HG02763 (cell line): Measurements from ENCODE around the gene MACF1.

Source experiments
- ATAC-seq: cut with Tn5 transposase; IDR thresholded peaks from one replicate; pipeline ENCODE4 v1.9.1; 2021; ENCODE audit warnings: mild to moderate bottlenecking, moderate library complexity; ENCODE audit not compliant: unreplicated experiment

MACF1 gene

GRCh38 chr1:39255222-39255621 lies 50.7 kb downstream of the MACF1 start:
- ATAC-seq = no peak

- ATAC-seq = no peak
Measured at GRCh38 chr1:39258146-39258924, 53.8 kb downstream of the MACF1 start.

GRCh38 chr1:39258925-39259244 lies 54.4 kb downstream of the MACF1 start:
- no peak for ATAC-seq

DNA sequence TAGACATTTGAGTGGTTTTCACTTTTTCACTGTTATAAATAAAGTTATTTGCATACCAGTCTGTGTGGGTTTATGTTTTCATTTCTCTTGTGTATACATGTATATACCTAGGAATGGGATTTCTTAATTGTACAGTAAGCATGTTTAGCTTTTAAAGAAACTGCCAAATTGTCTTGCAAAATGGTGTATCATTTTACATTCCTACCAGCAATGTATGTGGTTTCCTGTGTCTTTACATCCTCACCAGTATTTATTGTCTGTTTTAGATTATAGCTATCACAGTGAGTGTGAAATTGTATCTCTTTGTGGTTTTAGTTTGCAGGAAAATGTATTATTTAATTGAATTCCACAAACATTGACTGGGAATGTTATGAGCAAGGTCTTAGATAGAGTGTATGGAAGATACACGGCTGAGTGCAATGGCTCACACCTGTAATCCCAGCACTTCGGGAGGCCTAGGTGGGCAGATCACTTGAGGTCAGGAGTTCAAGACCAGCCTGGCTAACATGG lies 57.3 kb downstream of the MACF1 start:
- ATAC-seq = no peak

GRCh38 chr1:39262802-39263201 lies 58.3 kb downstream of the MACF1 start:
- no peak for ATAC-seq

GRCh38 chr1:39266269-39266668 lies 61.8 kb downstream of the MACF1 start:
- no peak for ATAC-seq

DNA sequence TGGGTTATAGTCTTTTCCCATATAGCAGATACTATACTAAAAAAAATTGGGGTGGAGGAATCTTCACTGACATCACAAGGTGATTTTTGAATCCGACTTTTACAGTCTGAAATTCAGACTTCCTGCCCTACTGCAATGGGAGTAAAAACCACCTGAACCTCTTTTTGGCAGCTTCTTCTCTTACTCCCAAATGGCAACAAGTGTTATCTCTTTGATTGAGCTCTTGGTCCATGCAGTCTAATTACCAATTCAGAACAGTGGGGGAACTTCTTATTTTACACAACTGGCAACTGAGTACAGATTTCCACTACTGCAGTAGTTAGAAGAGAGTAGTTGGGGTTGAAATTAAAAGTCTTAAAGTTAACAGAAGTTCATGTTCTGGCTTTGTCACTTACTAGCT lies 62.3 kb downstream of the MACF1 start:
- ATAC-seq = no peak

DNA sequence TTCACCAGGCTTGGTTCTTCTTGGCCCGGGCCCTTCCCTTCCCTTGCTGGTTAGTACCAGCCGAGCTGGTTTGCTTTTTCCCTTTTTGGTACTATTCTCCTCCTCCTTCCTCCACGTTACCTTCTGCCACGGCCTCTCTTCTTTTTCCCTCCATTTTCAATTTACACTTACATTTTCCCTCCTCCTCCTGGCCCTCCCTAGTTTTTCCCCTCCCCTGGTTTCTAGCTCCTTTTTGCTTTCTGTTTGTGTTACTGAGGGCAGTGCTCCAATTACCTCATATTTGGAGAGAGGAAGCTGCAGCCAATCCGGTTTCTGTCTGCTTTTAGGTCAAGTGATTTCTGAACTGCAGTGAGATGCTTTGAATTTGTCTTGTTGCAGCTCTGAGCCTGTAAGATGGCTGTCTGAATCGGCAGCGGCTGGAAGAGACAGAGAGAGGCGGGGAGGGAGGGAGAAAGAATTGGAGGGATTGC lies 63.7 kb downstream of the MACF1 start:
- no peak for ATAC-seq

DNA sequence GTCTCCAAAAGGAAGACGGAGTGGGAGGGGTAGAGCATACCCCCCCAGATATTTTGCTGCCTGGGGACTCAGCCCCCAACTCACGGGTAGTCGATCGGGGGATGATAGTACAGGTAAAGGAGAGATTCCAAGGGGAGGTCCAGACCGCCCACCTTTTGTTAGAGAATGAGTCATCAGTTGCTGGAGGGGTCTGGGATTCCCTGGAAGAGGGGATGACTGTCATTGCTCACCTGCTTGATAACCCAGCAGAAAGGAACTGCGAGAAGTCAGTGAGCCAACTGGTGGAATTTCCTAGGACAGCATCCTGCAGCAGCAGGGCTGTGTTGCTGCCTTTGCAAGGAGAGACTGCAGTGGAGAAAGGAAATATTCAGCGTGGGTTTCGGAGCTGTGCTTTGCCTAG lies 64.4 kb downstream of the MACF1 start:
- ATAC-seq = no peak

GRCh38 chr1:39269349-39269748 lies 64.9 kb downstream of the MACF1 start:
- no peak for ATAC-seq

GRCh38 chr1:39269791-39270342 lies 65.4 kb downstream of the MACF1 start:
- peak; percentile 50 for ATAC-seq

- no peak for ATAC-seq
Measured at GRCh38 chr1:39270368-39270767, 65.9 kb downstream of the MACF1 start.

DNA sequence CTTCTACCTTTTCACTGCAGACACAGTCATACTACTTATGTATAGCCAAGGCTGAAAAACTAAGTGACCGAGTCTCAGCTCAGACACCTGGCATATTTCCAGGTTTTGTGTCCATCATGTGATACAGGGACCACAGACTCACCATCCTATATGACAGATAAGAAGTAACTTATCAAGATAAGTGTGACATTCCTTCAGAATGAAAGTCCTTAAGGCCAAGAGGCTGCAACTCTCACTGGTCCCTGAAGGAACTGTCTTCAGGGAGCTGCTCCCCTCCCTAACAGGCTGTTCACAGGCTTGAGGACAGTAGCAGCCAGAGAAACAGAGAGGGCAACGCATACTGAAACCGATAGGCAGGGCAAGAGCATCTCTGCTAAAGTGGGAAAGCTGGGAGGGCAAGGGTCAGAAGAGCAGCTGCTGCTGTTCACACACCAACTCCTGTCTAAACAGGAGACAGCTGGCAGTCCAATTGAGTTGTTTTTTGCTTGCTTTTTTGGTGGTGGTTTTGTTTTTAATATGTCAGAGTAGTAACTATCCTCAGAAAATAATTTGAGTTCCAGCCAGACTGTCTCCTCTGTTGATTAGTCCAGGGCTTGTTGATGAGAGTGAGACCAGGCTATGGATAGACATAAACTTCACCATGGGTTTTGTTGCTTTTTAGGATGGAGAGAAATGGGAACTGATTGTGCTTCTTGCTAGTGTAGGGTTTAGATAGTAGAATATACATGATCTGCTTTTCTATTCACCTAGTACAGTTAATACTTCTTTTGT lies 67.7 kb downstream of the MACF1 start:
- ATAC-seq = peak; percentile 49

- ATAC-seq = no peak
Measured at GRCh38 chr1:39272798-39273469, 68.4 kb downstream of the MACF1 start.

DNA sequence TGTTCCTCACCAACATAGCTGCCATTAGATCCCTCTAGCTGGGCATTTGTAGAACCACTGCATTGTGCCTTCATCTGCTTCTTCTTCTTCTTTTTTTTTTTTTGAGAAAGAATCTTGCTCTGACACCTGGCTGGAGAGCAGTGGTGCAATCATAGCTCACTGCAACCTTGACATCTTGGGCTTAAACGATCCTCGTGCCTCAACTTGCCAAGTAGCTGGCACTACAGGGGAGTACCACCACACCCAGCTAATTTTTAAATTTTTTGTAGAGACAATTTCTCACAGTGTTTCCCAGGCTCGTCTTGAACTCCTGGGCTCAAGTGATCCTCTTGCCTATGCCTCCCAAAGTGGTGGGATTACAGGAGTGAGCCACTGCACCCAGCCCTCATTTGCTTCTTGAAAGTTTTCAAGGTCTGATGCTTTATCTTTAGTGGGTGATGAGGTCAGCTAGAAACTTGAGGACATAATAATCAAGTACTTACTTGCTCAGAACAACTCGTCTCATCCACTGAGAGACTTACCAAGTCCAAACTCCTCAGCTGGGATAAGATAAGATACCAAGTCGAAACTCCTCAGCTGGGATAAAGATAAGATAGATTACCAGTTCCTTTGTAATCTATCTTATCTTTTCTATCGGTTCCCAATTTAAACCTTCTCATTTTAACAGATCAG lies 71.5 kb downstream of the MACF1 start:
- ATAC-seq = no peak

- ATAC-seq = no peak
Measured at GRCh38 chr1:39277879-39278278, 73.4 kb downstream of the MACF1 start.

DNA sequence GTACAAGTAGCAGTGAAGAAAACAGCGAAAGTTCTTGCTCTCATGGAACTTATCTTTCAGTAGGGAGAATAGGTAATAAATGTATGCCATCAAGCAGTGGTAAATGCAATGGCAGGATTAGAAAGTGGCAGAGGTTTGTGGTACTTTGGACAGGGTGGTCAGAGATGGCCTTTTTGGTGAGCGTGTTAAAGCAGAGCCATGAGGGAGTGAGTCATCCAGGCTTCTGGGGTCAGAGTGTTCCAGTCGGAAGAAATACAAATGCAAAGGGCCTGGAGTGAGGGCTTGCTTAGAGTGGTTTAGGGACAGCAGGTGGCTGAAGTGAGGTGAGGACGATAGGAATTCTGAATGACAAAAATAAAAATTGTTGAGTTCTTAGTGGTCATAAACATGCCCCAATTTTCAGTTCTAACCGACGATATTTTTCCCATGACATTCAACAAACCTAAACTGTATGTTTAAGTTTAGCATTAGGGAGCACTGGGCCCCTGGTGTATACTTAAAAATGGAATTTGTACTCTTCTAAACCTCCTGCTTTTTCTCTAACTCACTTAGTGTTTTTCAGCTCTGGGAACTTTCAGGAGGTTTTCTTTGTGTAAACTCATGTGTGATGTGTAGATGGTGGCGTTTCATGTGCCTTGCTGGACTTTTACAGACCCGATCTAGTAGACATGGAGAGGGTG lies 78.2 kb downstream of the MACF1 start:
- ATAC-seq = no peak

DNA sequence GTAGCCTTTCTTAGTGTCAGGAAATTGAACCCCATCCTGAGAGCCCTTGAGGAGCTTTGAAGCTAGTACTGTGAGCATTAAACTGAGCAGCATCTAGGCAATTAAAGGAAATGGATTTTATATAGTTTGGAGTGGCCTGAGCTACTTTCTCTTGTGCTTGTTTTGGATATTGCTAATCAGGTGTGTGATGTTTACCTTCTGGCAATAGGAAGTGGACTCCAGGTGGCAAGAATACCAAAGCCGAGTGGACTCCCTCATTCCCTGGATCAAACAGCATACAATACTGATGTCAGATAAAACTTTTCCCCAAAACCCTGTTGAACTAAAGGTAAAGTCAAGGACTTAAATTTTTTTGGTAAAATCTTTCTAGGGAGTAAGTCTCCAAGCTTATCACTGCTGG lies 79.4 kb downstream of the MACF1 start:
- no peak for ATAC-seq

- ATAC-seq = no peak
Measured at GRCh38 chr1:39287541-39287940, 83.0 kb downstream of the MACF1 start.
